Activated T-helper 1 cell treated with anti-CD3 and anti-CD28 coated beads, Interleukin-12 subunit alpha, Interleukin-12 subunit beta, Interleukin-2, Interleukin-4 antibody, amounts not matched to agents 30 ng/mL and 10 ng/mL and 1 ng/mL, durations not matched to agents 14 hours and 24 hours and 36 hours (primary cell): ENCODE data around the gene ZNF619. TPM values are rescaled to one million over a fixed set of nuclear protein-coding genes. Genes with fewer than 3 reads are reported as not detected.
"Not testable (repeated sequence)": the region's sequence is repeated elsewhere in the genome, so short reads cannot be mapped to it uniquely, and the experiment has no call there.

Experiments used
- DNase-seq: peaks from one replicate; pipeline ENCODE4 v3.0.0; 2021; ENCODE audit warnings: low spot score
- H3K27ac Mint-ChIP-seq: one replicate; pipeline ENCODE4 v1.8.0; 2021; ENCODE audit warnings: mild to moderate bottlenecking, mixed read lengths
- H3K27me3 Mint-ChIP-seq: one replicate; pipeline ENCODE4 v1.8.0; 2022; ENCODE audit warnings: mild to moderate bottlenecking, moderate library complexity, mixed read lengths; ENCODE audit not compliant: insufficient read depth
- H3K36me3 Mint-ChIP-seq: one replicate; pipeline ENCODE4 v1.8.0; 2021; ENCODE audit warnings: low read depth, mixed read lengths
- H3K4me1 Mint-ChIP-seq: one replicate; pipeline ENCODE4 v1.8.0; 2021; ENCODE audit warnings: low read depth, mixed read lengths
- H3K4me3 Mint-ChIP-seq: one replicate; pipeline ENCODE4 v1.8.0; 2021; ENCODE audit warnings: mild to moderate bottlenecking, moderate library complexity, mixed read lengths
- H3K9me3 Mint-ChIP-seq: one replicate; pipeline ENCODE4 v1.8.0; 2021; ENCODE audit warnings: mixed read lengths
- intact Hi-C: fragments of 100-400 bp; cut with micrococcal nuclease; formaldehyde crosslinking; loops from one replicate; pipeline ENCODE4 v1.15.1; 2024
- total RNA-seq: library from RNA; stranded (reverse); gene quantifications from 2 replicates; pipeline ENCODE4 v1.2.3, GENCODE V29; 2022

The ZNF619 gene
- total RNA-seq, 1 donor from 2014 or later: 8.2 TPM

GRCh38 chr3:40456279-40456939 is 20.5 kb upstream of the ZNF619 start:
- H3K36me3 Mint-ChIP-seq: peaks cover 32% of the 10 kb centered on the region
- H3K4me1 Mint-ChIP-seq: peaks cover 53% of the 10 kb centered on the region
- H3K27me3 Mint-ChIP-seq: no peaks in the 10 kb centered on the region
- intact Hi-C loops: loop anchor here (5.0 kb wide), 2 partner anchors 1049 to 1636 kb away; partner anchors contain the start of genes RPSA and TRAK1
- no peak for DNase-seq
- H3K4me3 Mint-ChIP-seq: peak overlapping the region; percentile 97
- H3K9me3 Mint-ChIP-seq: no peaks in the 10 kb centered on the region
- H3K27ac Mint-ChIP-seq: peak overlapping the region; percentile 97

GRCh38 chr3:40456940-40457823 is 19.7 kb upstream of the ZNF619 start, which contains the start of gene RPL14:
RPL14 (plus strand) TSS chr3:40457339; CDS start chr3:40457472, 133 bp downstream.
- Mint-ChIP-seq H3K36me3 (peaks cover 37% of the 10 kb centered on the region), H3K9me3 (no peaks in the 10 kb centered on the region), H3K4me1 (peaks cover 50% of the 10 kb centered on the region), H3K4me3 (peak within 1 kb of the TSS; percentile 97), H3K27me3 (no peaks in the 10 kb centered on the region), H3K27ac (peak within 1 kb of the TSS; percentile 97)
- intact Hi-C loops: loop anchor here (1.0 to 5.0 kb wide), 8 partner anchors 20 to 1635 kb away; partner anchors contain the start of genes EIF1B, RPSA, TRAK1 and ZNF619
- DNase-seq: peak; percentile 94

- intact Hi-C loops: loop anchor here (5.0 kb wide), 2 partner anchors 1051 to 1634 kb away; partner anchors contain the start of genes RPSA and TRAK1
- H3K27ac Mint-ChIP-seq: peak overlapping the region; percentile 96
- DNase-seq: no peak
- H3K27me3 Mint-ChIP-seq: no peaks in the 10 kb centered on the region
- peak overlapping the region; percentile 97 for H3K4me3 Mint-ChIP-seq
- H3K4me1 Mint-ChIP-seq: peaks cover 44% of the 10 kb centered on the region
- peaks cover 43% of the 10 kb centered on the region for H3K36me3 Mint-ChIP-seq
- H3K9me3 Mint-ChIP-seq: no peaks in the 10 kb centered on the region
These were observed 18.4 kb upstream of the ZNF619 start for GRCh38 chr3:40458473-40458872.

- DNase-seq, intact Hi-C loops, H3K27me3 Mint-ChIP-seq, H3K9me3 Mint-ChIP-seq, H3K27ac Mint-ChIP-seq: not testable (repeated sequence)
- Mint-ChIP-seq H3K36me3 (peaks cover 60% of the 10 kb centered on the region), H3K4me3 (peak overlapping the region; percentile 42), H3K4me1 (peaks cover 46% of the 10 kb centered on the region)
These were observed 16.4 kb upstream of the ZNF619 start for GRCh38 chr3:40460481-40460880.

- no peak overlapping the region for H3K4me3 Mint-ChIP-seq
- H3K9me3 Mint-ChIP-seq: no peaks in the 10 kb centered on the region
- DNase-seq: no peak
- peaks cover 46% of the 10 kb centered on the region for H3K4me1 Mint-ChIP-seq
- intact Hi-C loops: no loop called here
- H3K27me3 Mint-ChIP-seq: no peaks in the 10 kb centered on the region
- no peak overlapping the region for H3K27ac Mint-ChIP-seq
- H3K36me3 Mint-ChIP-seq: peaks cover 64% of the 10 kb centered on the region
These were observed 15.8 kb upstream of the ZNF619 start for GRCh38 chr3:40461161-40461560.

- peaks cover 44% of the 10 kb centered on the region for H3K4me1 Mint-ChIP-seq
- H3K4me3 Mint-ChIP-seq, H3K9me3 Mint-ChIP-seq, H3K27me3 Mint-ChIP-seq, DNase-seq, intact Hi-C loops, H3K27ac Mint-ChIP-seq: not testable (repeated sequence)
- peaks cover 67% of the 10 kb centered on the region for H3K36me3 Mint-ChIP-seq
These were observed 14.1 kb upstream of the ZNF619 start for GRCh38 chr3:40462838-40463237.

GRCh38 chr3:40463579-40463978 is 13.3 kb upstream of the ZNF619 start:
- H3K27ac Mint-ChIP-seq: no peak overlapping the region
- DNase-seq: no peak
- no peak overlapping the region for H3K4me3 Mint-ChIP-seq
- H3K4me1 Mint-ChIP-seq: peaks cover 36% of the 10 kb centered on the region
- H3K9me3 Mint-ChIP-seq: no peaks in the 10 kb centered on the region
- peaks cover 59% of the 10 kb centered on the region for H3K36me3 Mint-ChIP-seq
- no peaks in the 10 kb centered on the region for H3K27me3 Mint-ChIP-seq
- intact Hi-C loops: no loop called here

- Mint-ChIP-seq H3K9me3 (no peaks in the 10 kb centered on the region), H3K36me3 (peaks cover 51% of the 10 kb centered on the region), H3K27me3 (no peaks in the 10 kb centered on the region), H3K4me1 (peaks cover 28% of the 10 kb centered on the region), H3K27ac (peak overlapping the region; percentile 29), H3K4me3 (no peak overlapping the region)
- no peak for DNase-seq
- intact Hi-C loops: no loop called here
These were observed 12.4 kb upstream of the ZNF619 start for GRCh38 chr3:40464339-40465110.

GRCh38 chr3:40465111-40465407 is 11.9 kb upstream of the ZNF619 start:
- Mint-ChIP-seq H3K4me3 (no peak overlapping the region), H3K27me3 (no peaks in the 10 kb centered on the region), H3K27ac (peak overlapping the region; percentile 1), H3K4me1 (peaks cover 28% of the 10 kb centered on the region), H3K9me3 (no peaks in the 10 kb centered on the region), H3K36me3 (peaks cover 49% of the 10 kb centered on the region)
- DNase-seq: no peak
- intact Hi-C loops: no loop called here

GRCh38 chr3:40465456-40465855 is 11.5 kb upstream of the ZNF619 start:
- intact Hi-C loops: no loop called here
- H3K36me3 Mint-ChIP-seq: peaks cover 46% of the 10 kb centered on the region
- H3K9me3 Mint-ChIP-seq: no peaks in the 10 kb centered on the region
- DNase-seq: no peak
- H3K27ac Mint-ChIP-seq: no peak overlapping the region
- peaks cover 28% of the 10 kb centered on the region for H3K4me1 Mint-ChIP-seq
- no peak overlapping the region for H3K4me3 Mint-ChIP-seq
- no peaks in the 10 kb centered on the region for H3K27me3 Mint-ChIP-seq

- DNase-seq: no peak
- no peak overlapping the region for H3K4me3 Mint-ChIP-seq
- no peak overlapping the region for H3K27ac Mint-ChIP-seq
- H3K36me3 Mint-ChIP-seq: peaks cover 33% of the 10 kb centered on the region
- peaks cover 28% of the 10 kb centered on the region for H3K4me1 Mint-ChIP-seq
- H3K9me3 Mint-ChIP-seq: no peaks in the 10 kb centered on the region
- intact Hi-C loops: no loop called here
- H3K27me3 Mint-ChIP-seq: no peaks in the 10 kb centered on the region
These were observed 8.9 kb upstream of the ZNF619 start for GRCh38 chr3:40468018-40468417.

- peaks cover 10% of the 10 kb centered on the region for H3K36me3 Mint-ChIP-seq
- no peak overlapping the region for H3K27ac Mint-ChIP-seq
- intact Hi-C loops: no loop called here
- H3K4me1 Mint-ChIP-seq: peaks cover 3% of the 10 kb centered on the region
- no peaks in the 10 kb centered on the region for H3K9me3 Mint-ChIP-seq
- H3K27me3 Mint-ChIP-seq: peaks cover 10% of the 10 kb centered on the region
- DNase-seq: no peak
- no peak overlapping the region for H3K4me3 Mint-ChIP-seq
These were observed 6.2 kb upstream of the ZNF619 start for GRCh38 chr3:40470701-40471100.
